Trophoblast cell (in vitro differentiated cells and primary cell): ENCODE data around the gene KDM2A.
A peak's percentile ranks its signal among the peaks of the same experiment; 100 is the strongest.

Experiments
- DNase-seq, 2 donors: peaks; one replicate each; pipeline ENCODE4 v3.0.0-alpha.2; 2016
- H2AFZ ChIP-seq: 2 replicates; pipeline ENCODE4 v1.6.1; 2013; ENCODE audit warnings: low read length, moderate library complexity, mild to moderate bottlenecking; ENCODE audit not compliant: insufficient read depth, poor library complexity
- H2AK5ac ChIP-seq: 2 replicates; pipeline ENCODE4 v1.6.1; 2013; ENCODE audit warnings: mild to moderate bottlenecking, low read length
- H2BK120ac ChIP-seq: 2 replicates; pipeline ENCODE4 v1.6.1; 2013; ENCODE audit warnings: low read length, mild to moderate bottlenecking, moderate library complexity; ENCODE audit not compliant: insufficient read depth, poor library complexity
- H2BK12ac ChIP-seq: 2 replicates; pipeline ENCODE4 v1.6.1; 2013; ENCODE audit warnings: mild to moderate bottlenecking, low read length, moderate library complexity
- H2BK5ac ChIP-seq: 2 replicates; pipeline ENCODE4 v1.6.1; 2013; ENCODE audit warnings: low read length, low read depth, moderate library complexity, mild to moderate bottlenecking; ENCODE audit not compliant: poor library complexity
- H3K14ac ChIP-seq: 2 replicates; pipeline ENCODE4 v1.6.1; 2013; ENCODE audit warnings: mild to moderate bottlenecking, low read length
- H3K18ac ChIP-seq: 2 replicates; pipeline ENCODE4 v1.6.1; 2013; ENCODE audit warnings: mild to moderate bottlenecking, low read length
- H3K23ac ChIP-seq: 2 replicates; pipeline ENCODE4 v1.6.1; 2013; ENCODE audit warnings: low read length
- H3K27ac ChIP-seq: 2 replicates; pipeline ENCODE4 v1.5.1; 2013; ENCODE audit warnings: low read depth, mild to moderate bottlenecking, inconsistent platforms, low read length, moderate library complexity
- H3K27me3 ChIP-seq: 2 replicates; pipeline ENCODE4 v1.6.1; 2013; ENCODE audit warnings: inconsistent platforms, mild to moderate bottlenecking, low read length, moderate library complexity; ENCODE audit not compliant: insufficient read depth
- H3K36me3 ChIP-seq, 2 experiments: 1 replicate in 1 of 2; 2 replicates in 1 of 2; pipeline ENCODE4 v1.6.1; 2013; ENCODE audit warnings: low read length in 2 of 2, mild to moderate bottlenecking in 2 of 2, moderate library complexity in 1 of 2; ENCODE audit not compliant: insufficient read depth in 2 of 2, control insufficient read depth in 1 of 2
- H3K4ac ChIP-seq: 2 replicates; pipeline ENCODE4 v1.6.1; 2013; ENCODE audit warnings: low read depth, mild to moderate bottlenecking, low read length, moderate library complexity
- H3K4me1 ChIP-seq, 2 experiments: 1 replicate in 1 of 2; 2 replicates in 1 of 2; pipeline ENCODE4 v1.6.1; 2013; ENCODE audit warnings: low read length in 2 of 2, mild to moderate bottlenecking in 2 of 2, moderate library complexity in 1 of 2; ENCODE audit not compliant: insufficient read depth in 2 of 2, control insufficient read depth in 1 of 2
- H3K4me2 ChIP-seq: 2 replicates; pipeline ENCODE4 v1.6.1; 2013; ENCODE audit warnings: inconsistent platforms, mild to moderate bottlenecking, low read length, moderate library complexity
- H3K4me3 ChIP-seq: 2 replicates; pipeline ENCODE4 v1.5.1; 2013; ENCODE audit warnings: mild to moderate bottlenecking, low read depth, low read length, inconsistent platforms
- H3K79me1 ChIP-seq: one replicate; pipeline ENCODE4 v1.6.1; 2013; ENCODE audit warnings: low read length
- H3K79me2 ChIP-seq: 2 replicates; pipeline ENCODE4 v1.6.1; 2013; ENCODE audit warnings: low read length, mild to moderate bottlenecking; ENCODE audit not compliant: control insufficient read depth, insufficient read depth, poor library complexity
- H3K9ac ChIP-seq: 2 replicates; pipeline ENCODE4 v1.6.1; 2013; ENCODE audit warnings: mild to moderate bottlenecking, low read length
- H3K9me3 ChIP-seq: 2 replicates; pipeline ENCODE4 v1.6.1; 2013; ENCODE audit warnings: low read depth, mild to moderate bottlenecking, control low read depth, inconsistent platforms, low read length; ENCODE audit not compliant: insufficient read depth
- H4K12ac ChIP-seq: 2 replicates; pipeline ENCODE4 v1.6.1; 2013; ENCODE audit warnings: low read depth, mild to moderate bottlenecking, low read length, moderate library complexity
- H4K8ac ChIP-seq: 2 replicates; pipeline ENCODE4 v1.6.1; 2013; ENCODE audit warnings: low read depth, mild to moderate bottlenecking, low read length, moderate library complexity
- H4K91ac ChIP-seq: one replicate; pipeline ENCODE4 v1.6.1; 2013; ENCODE audit warnings: low read depth, mild to moderate bottlenecking, low read length, moderate library complexity
- WGBS: extraction: QIAGEN DNeasy Blood & Tissue Kit; methylation state at CpG from one replicate; pipeline ENCODE4 v1.1.7; 2013; ENCODE audit warnings: missing lambda C conversion rate; ENCODE audit not compliant: insufficient read length, insufficient coverage; ENCODE audit errors: extremely low coverage; 5-methylcytosine and 5-hydroxymethylcytosine counted together

Gene KDM2A

GRCh38 chr11:67300256-67300755, 181.2 kb downstream of the KDM2A start:
- Histone ChIP-seq H3K79me2 (peaks cover 10% of the 10 kb centered on the region), H2AK5ac (no peak overlapping the region), H3K4me3 (peak overlapping the region; percentile 37), H3K4ac (no peak overlapping the region), H3K27ac (no peak overlapping the region), H4K12ac (no peak overlapping the region), H4K91ac (no peak overlapping the region), H2BK120ac (no peak overlapping the region), H3K23ac (no peak overlapping the region), H2BK5ac (no peak overlapping the region), H3K36me3 (peaks cover 44 to 46% of the 10 kb centered on the region in 2 experiments), H2AFZ (no peak overlapping the region), H3K18ac (no peak overlapping the region), H3K4me2 (no peak overlapping the region), H3K79me1 (peaks cover 22% of the 10 kb centered on the region), H2BK12ac (no peak overlapping the region), H4K8ac (no peak overlapping the region), H3K4me1 (peaks cover 20 to 27% of the 10 kb centered on the region in 2 experiments), H3K9ac (no peak overlapping the region), H3K9me3 (peaks cover 5% of the 10 kb centered on the region), H3K27me3 (no peaks in the 10 kb centered on the region), H3K14ac (no peak overlapping the region)
- DNase-seq: no peak
- no CpG with 5 or more reads among the region's 13 CpGs for WGBS

DNA sequence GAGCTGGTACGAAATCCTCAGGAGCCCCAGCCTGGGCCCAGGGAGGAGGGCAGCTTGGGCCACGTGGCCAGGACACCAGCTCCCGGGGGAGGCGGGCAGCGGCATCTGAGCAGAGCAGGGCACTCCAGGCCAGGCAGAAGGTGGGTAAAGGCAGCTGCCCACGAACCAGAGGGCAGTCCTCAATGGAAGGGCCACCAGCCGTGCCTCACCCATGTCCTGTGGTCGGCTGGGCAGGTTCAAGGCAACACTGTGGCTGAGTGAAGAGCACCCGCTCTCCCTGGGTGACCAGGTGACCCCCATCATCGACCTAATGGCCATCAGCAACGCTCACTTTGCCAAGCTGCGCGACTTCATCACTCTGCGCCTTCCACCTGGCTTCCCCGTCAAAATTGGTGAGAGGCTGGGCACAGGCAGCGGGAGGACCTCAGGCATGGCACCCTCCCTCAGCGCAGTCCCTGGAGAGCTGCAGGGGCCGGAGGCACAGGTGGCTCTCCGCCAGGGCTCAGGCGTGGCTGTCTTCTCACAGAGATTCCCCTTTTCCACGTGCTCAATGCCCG, 181.8 kb downstream of the KDM2A start:
- Histone ChIP-seq H3K4me2 (no peak overlapping the region), H4K12ac (no peak overlapping the region), H3K36me3 (peaks cover 42 to 45% of the 10 kb centered on the region in 2 experiments), H3K27me3 (no peaks in the 10 kb centered on the region), H3K23ac (no peak overlapping the region), H3K79me2 (peaks cover 10% of the 10 kb centered on the region), H2AFZ (no peak overlapping the region), H2BK12ac (no peak overlapping the region), H3K9me3 (peaks cover 5% of the 10 kb centered on the region), H4K8ac (no peak overlapping the region), H3K27ac (no peak overlapping the region), H4K91ac (no peak overlapping the region), H3K4me1 (peaks cover 23 to 29% of the 10 kb centered on the region in 2 experiments), H3K79me1 (peaks cover 22% of the 10 kb centered on the region), H3K9ac (no peak overlapping the region), H3K18ac (no peak overlapping the region), H3K14ac (no peak overlapping the region), H2BK5ac (no peak overlapping the region), H2BK120ac (no peak overlapping the region), H2AK5ac (no peak overlapping the region), H3K4ac (no peak overlapping the region), H3K4me3 (no peak overlapping the region)
- no peak for DNase-seq
- WGBS: no CpG with 5 or more reads among the region's 22 CpGs

DNA sequence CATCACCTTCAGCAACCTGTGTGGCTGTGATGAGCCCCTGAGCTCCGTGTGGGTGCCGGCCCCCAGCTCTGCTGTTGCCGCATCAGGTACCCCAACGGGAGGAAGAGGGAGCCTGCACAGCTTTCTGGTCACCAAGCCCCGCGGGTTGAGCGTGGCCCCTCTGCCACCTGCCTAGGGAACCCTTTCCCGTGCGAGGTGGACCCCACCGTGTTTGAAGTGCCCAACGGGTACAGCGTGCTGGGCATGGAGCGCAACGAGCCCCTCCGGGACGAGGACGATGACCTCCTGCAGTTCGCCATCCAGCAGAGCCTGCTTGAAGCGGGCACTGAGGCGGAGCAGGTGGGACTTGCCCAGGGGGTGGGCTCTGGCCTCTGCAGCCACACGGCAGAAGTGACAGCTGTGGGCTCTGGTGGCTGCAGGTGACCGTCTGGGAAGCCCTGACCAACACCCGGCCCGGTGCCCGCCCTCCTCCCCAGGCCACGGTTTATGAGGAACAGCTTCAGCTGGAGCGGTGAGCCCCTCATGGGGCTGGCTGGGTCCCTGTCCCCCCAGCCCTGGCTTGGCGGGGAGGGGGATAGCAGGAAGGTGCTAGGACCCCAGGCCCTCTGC, 182.4 kb downstream of the KDM2A start:
- no peak for DNase-seq
- Histone ChIP-seq H3K79me2 (peaks cover 10% of the 10 kb centered on the region), H4K91ac (no peak overlapping the region), H2BK120ac (no peak overlapping the region), H3K27ac (no peak overlapping the region), H2AFZ (no peak overlapping the region), H3K9ac (no peak overlapping the region), H4K8ac (no peak overlapping the region), H2BK5ac (no peak overlapping the region), H3K4me3 (no peak overlapping the region), H3K79me1 (peaks cover 22% of the 10 kb centered on the region), H2BK12ac (no peak overlapping the region), H2AK5ac (no peak overlapping the region), H3K36me3 (peaks cover 42 to 45% of the 10 kb centered on the region in 2 experiments), H3K4ac (no peak overlapping the region), H3K23ac (no peak overlapping the region), H3K4me1 (peaks cover 23 to 29% of the 10 kb centered on the region in 2 experiments), H3K14ac (no peak overlapping the region), H3K9me3 (peaks cover 5% of the 10 kb centered on the region), H3K18ac (no peak overlapping the region), H3K27me3 (no peaks in the 10 kb centered on the region), H3K4me2 (no peak overlapping the region), H4K12ac (no peak overlapping the region)
- no CpG with 5 or more reads among the region's 28 CpGs for WGBS

DNA sequence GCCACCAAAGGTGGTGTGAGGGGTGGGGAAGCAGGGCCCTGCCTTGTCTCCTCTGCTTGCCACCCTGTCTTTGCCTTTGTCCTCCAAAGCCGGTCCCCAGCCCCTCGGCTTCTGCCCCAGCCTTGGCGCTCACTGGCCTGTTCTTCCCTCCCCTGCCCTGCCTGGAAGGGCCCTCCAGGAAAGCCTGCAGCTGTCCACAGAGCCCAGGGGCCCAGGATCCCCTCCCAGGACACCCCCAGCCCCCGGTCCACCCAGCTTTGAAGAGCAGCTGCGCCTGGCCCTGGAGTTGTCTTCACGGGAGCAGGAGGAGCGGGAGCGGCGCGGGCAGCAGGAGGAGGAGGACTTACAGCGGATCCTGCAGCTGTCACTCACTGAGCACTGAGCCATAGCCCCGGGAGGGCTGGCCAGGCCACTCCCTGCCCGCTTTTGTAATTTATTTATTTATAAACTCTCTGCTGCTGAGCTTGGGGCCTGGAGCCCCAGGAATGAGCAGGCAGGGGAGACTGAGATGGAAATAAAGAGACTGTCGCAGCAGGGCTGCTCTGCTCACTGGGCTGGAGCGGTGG, 183.0 kb downstream of the KDM2A start:
- no CpG with 5 or more reads among the region's 15 CpGs for WGBS
- Histone ChIP-seq H2AK5ac (peak overlapping the region; percentile 5), H3K79me2 (peaks cover 10% of the 10 kb centered on the region), H4K8ac (peak overlapping the region; percentile 72), H3K27ac (peak overlapping the region; percentile 74), H4K12ac (peak overlapping the region; percentile 57), H3K4me3 (no peak overlapping the region), H3K23ac (no peak overlapping the region), H3K4ac (no peak overlapping the region), H3K9ac (peak overlapping the region; percentile 36), H3K4me2 (peak overlapping the region; percentile 97), H4K91ac (peak overlapping the region; percentile 79), H3K18ac (peak overlapping the region; percentile 32), H3K14ac (no peak overlapping the region), H2BK5ac (no peak overlapping the region), H2AFZ (peak overlapping the region; percentile 48), H2BK120ac (no peak overlapping the region), H3K9me3 (peaks cover 5% of the 10 kb centered on the region), H3K4me1 (peaks cover 23 to 29% of the 10 kb centered on the region in 2 experiments), H3K36me3 (peaks cover 44 to 46% of the 10 kb centered on the region in 2 experiments), H3K27me3 (no peaks in the 10 kb centered on the region), H3K79me1 (peaks cover 22% of the 10 kb centered on the region), H2BK12ac (no peak overlapping the region)
- DNase-seq: peak; percentile 65 to 72
